Measurements from ENCODE around the gene OXNAD1. TPM values are rescaled to one million over a fixed set of nuclear protein-coding genes. Genes with fewer than 3 reads are reported as not detected.
"Not testable (repeated sequence)": the region's sequence is repeated elsewhere in the genome, so short reads cannot be mapped to it uniquely, and the experiment has no call there.

Gene OXNAD1
- total RNA-seq, 2 experiments from 2014 or later, result 76.8 to 77.1 TPM

- ATAC-seq (ENCODE audit: low read depth) (no peak), DNase-seq (no peak)
- H3K4me1 Mint-ChIP-seq, result peaks cover 80% of the 10 kb centered on the region
- H3K27ac Mint-ChIP-seq, result peak overlapping the region; percentile 84
- H3K9me3 Mint-ChIP-seq, result no peaks in the 10 kb centered on the region
- peak overlapping the region; percentile 73 for H3K4me3 Mint-ChIP-seq
- POLR2A ChIA-PET, result interaction anchor here (1.1 to 6.4 kb wide), 8 partner anchors 9 to 208 kb away, joined by 3 to 71 read pairs (median 5); partner anchors contain the start of genes DPH3 and OXNAD1
- peaks cover 63% of the 10 kb centered on the region for H3K36me3 Mint-ChIP-seq
- H3K27me3 Mint-ChIP-seq, result no peaks in the 10 kb centered on the region
These were observed 39.3 kb downstream of the OXNAD1 start for GRCh38 chr3:16304061-16305010.

GRCh38 chr3:16305111-16305541 lies 40.1 kb downstream of the OXNAD1 start:
- ATAC-seq (ENCODE audit: low read depth), result peak; percentile 8
- DNase-seq, result no peak
- POLR2A ChIA-PET, result interaction anchor here (0.8 to 6.4 kb wide), 6 partner anchors 9 to 40 kb away, joined by 3 to 71 read pairs (median 5); partner anchors contain the start of genes DPH3 and OXNAD1
- Mint-ChIP-seq H3K27me3 (no peaks in the 10 kb centered on the region), H3K4me3 (peak overlapping the region; percentile 73), H3K36me3 (peaks cover 66% of the 10 kb centered on the region), H3K9me3 (no peaks in the 10 kb centered on the region), H3K27ac (peak overlapping the region; percentile 84), H3K4me1 (peaks cover 79% of the 10 kb centered on the region)

- no peak for DNase-seq
- peak overlapping the region; percentile 77 for H3K27ac Mint-ChIP-seq
- POLR2A ChIA-PET, result interaction anchor here (0.7 to 1.9 kb wide), 4 partner anchors 13 to 43 kb away, joined by 3 to 7 read pairs (median 5); partner anchors contain the start of gene OXNAD1
- ATAC-seq (ENCODE audit: low read depth), result no peak
- H3K36me3 Mint-ChIP-seq, result peaks cover 54% of the 10 kb centered on the region
- H3K9me3 Mint-ChIP-seq, result no peaks in the 10 kb centered on the region
- H3K27me3 Mint-ChIP-seq, result no peaks in the 10 kb centered on the region
- peaks cover 78% of the 10 kb centered on the region for H3K4me1 Mint-ChIP-seq
- H3K4me3 Mint-ChIP-seq, result peak overlapping the region; percentile 55
These were observed 43.0 kb downstream of the OXNAD1 start for GRCh38 chr3:16307832-16308531.

GRCh38 chr3:16308727-16309126 lies 43.7 kb downstream of the OXNAD1 start:
- Mint-ChIP-seq H3K27me3 (no peaks in the 10 kb centered on the region), H3K36me3 (peaks cover 50% of the 10 kb centered on the region), H3K27ac (no peak overlapping the region), H3K4me1 (peaks cover 81% of the 10 kb centered on the region), H3K9me3 (no peaks in the 10 kb centered on the region), H3K4me3 (peak overlapping the region; percentile 55)
- ATAC-seq (ENCODE audit: low read depth) (no peak), DNase-seq (no peak)
- POLR2A ChIA-PET, result interaction anchor here (0.7 to 1.9 kb wide), 4 partner anchors 14 to 44 kb away, joined by 3 to 7 read pairs (median 5); partner anchors contain the start of gene OXNAD1

- no peak for DNase-seq
- Mint-ChIP-seq H3K4me3 (peak overlapping the region; percentile 70), H3K27me3 (no peaks in the 10 kb centered on the region), H3K27ac (peak overlapping the region; percentile 95), H3K4me1 (peaks cover 83% of the 10 kb centered on the region), H3K36me3 (peaks cover 48% of the 10 kb centered on the region), H3K9me3 (no peaks in the 10 kb centered on the region)
- peak; percentile 72 for ATAC-seq (ENCODE audit: low read depth)
- POLR2A ChIA-PET, result interaction anchor here (1.0 to 1.9 kb wide), 2 partner anchors 15 to 23 kb away, joined by 5 to 7 read pairs; no protein-coding TSS in a partner anchor
These were observed 44.5 kb downstream of the OXNAD1 start for GRCh38 chr3:16309558-16309957.

- Mint-ChIP-seq H3K4me3 (peak overlapping the region; percentile 15), H3K27ac (peak overlapping the region; percentile 95), H3K4me1 (peaks cover 82% of the 10 kb centered on the region), H3K36me3 (peaks cover 44% of the 10 kb centered on the region)
- not testable (repeated sequence) for DNase-seq; H3K9me3 Mint-ChIP-seq; H3K27me3 Mint-ChIP-seq; ATAC-seq (ENCODE audit: low read depth)
- POLR2A ChIA-PET, result interaction anchor here (0.7 to 10.1 kb wide), 5 partner anchors 9 to 171 kb away, joined by 4 to 141 read pairs (median 4); no protein-coding TSS in a partner anchor
These were observed 45.5 kb downstream of the OXNAD1 start for GRCh38 chr3:16310486-16310885.

GRCh38 chr3:16311960-16312451 lies 47.0 kb downstream of the OXNAD1 start:
- Mint-ChIP-seq H3K27me3 (no peaks in the 10 kb centered on the region), H3K4me1 (peaks cover 82% of the 10 kb centered on the region), H3K9me3 (no peaks in the 10 kb centered on the region), H3K36me3 (peaks cover 45% of the 10 kb centered on the region), H3K4me3 (peak overlapping the region; percentile 73), H3K27ac (peak overlapping the region; percentile 86)
- DNase-seq (peak; percentile 60), ATAC-seq (ENCODE audit: low read depth) (peak; percentile 75)
- POLR2A ChIA-PET, result interaction anchor here (1.7 to 10.1 kb wide), 5 partner anchors 10 to 200 kb away, joined by 5 to 141 read pairs (median 14); partner anchors contain the start of genes DPH3 and OXNAD1

GRCh38 chr3:16313886-16314645 lies 49.1 kb downstream of the OXNAD1 start:
- Mint-ChIP-seq H3K27ac (peak overlapping the region; percentile 83), H3K36me3 (peaks cover 39% of the 10 kb centered on the region), H3K9me3 (no peaks in the 10 kb centered on the region), H3K4me3 (peak overlapping the region; percentile 46), H3K4me1 (peaks cover 85% of the 10 kb centered on the region), H3K27me3 (no peaks in the 10 kb centered on the region)
- no peak for DNase-seq
- POLR2A ChIA-PET, result interaction anchor here (0.9 to 10.1 kb wide), 6 partner anchors 12 to 49 kb away, joined by 3 to 141 read pairs (median 11); partner anchors contain the start of genes DPH3 and OXNAD1
- no peak for ATAC-seq (ENCODE audit: low read depth)

GRCh38 chr3:16315623-16316022 lies 50.6 kb downstream of the OXNAD1 start:
- H3K4me3 Mint-ChIP-seq, result peak overlapping the region; percentile 39
- POLR2A ChIA-PET, result interaction anchor here (0.5 to 10.1 kb wide), 6 partner anchors 9 to 51 kb away, joined by 3 to 141 read pairs (median 6); partner anchors contain the start of genes DPH3 and OXNAD1

GRCh38 chr3:16316396-16316795 lies 51.4 kb downstream of the OXNAD1 start:
- no peak for ATAC-seq (ENCODE audit: low read depth)
- no peaks in the 10 kb centered on the region for H3K9me3 Mint-ChIP-seq
- H3K4me1 Mint-ChIP-seq, result peaks cover 88% of the 10 kb centered on the region
- no peak for DNase-seq
- H3K27ac Mint-ChIP-seq, result peak overlapping the region; percentile 83
- no peaks in the 10 kb centered on the region for H3K27me3 Mint-ChIP-seq
- peaks cover 52% of the 10 kb centered on the region for H3K36me3 Mint-ChIP-seq
- POLR2A ChIA-PET, result interaction anchor here (0.9 to 10.1 kb wide), 6 partner anchors 13 to 52 kb away, joined by 3 to 141 read pairs (median 4); partner anchors contain the start of genes DPH3 and OXNAD1
- peak overlapping the region; percentile 52 for H3K4me3 Mint-ChIP-seq

More at GRCh38 chr3:16315623-16316022, 50.6 kb downstream of the OXNAD1 start:
- Mint-ChIP-seq H3K9me3 (no peaks in the 10 kb centered on the region), H3K27ac (peak overlapping the region; percentile 83), H3K4me1 (peaks cover 85% of the 10 kb centered on the region), H3K36me3 (peaks cover 46% of the 10 kb centered on the region), H3K27me3 (no peaks in the 10 kb centered on the region)
- DNase-seq (no peak), ATAC-seq (ENCODE audit: low read depth) (no peak)

GRCh38 chr3:16316847-16317560 lies 52.0 kb downstream of the OXNAD1 start:
- ATAC-seq (ENCODE audit: low read depth), result peak; percentile 15
- Mint-ChIP-seq H3K4me3 (peak overlapping the region; percentile 52), H3K36me3 (peaks cover 50% of the 10 kb centered on the region), H3K27ac (peak overlapping the region; percentile 83), H3K27me3 (no peaks in the 10 kb centered on the region), H3K4me1 (peaks cover 85% of the 10 kb centered on the region), H3K9me3 (no peaks in the 10 kb centered on the region)
- POLR2A ChIA-PET, result interaction anchor here (0.9 to 10.1 kb wide), 8 partner anchors 13 to 52 kb away, joined by 3 to 141 read pairs (median 4); partner anchors contain the start of genes DPH3 and OXNAD1
- DNase-seq, result no peak
